ENCODE results near the gene HMCN2. TPM values are rescaled to one million over a fixed set of nuclear protein-coding genes. Genes with fewer than 3 reads are reported as not detected.

HMCN2 gene
- polyA plus RNA-seq, 1 of the 3 experiments (the other 2 are of a cell fraction), result 0.15 TPM

GRCh38 chr9:130227833-130228232 is 37.7 kb upstream of the HMCN2 start:
- Histone ChIP-seq H3K4me3 (ENCODE audit: low read depth in 2 of 2, low read length in 1 of 2) (no peak overlapping the region), H3F3A (replicated peaks; ENCODE audit: insufficient read depth) (peaks cover 6% of the 10 kb centered on the region), H3K9ac (no peak overlapping the region), H2AFZ (ENCODE audit: low read depth) (no peak overlapping the region), H3K4me1 (ENCODE audit: control insufficient read depth in 1 of 2, insufficient read depth in 2 of 2, low read depth in 1 of 2, low read length in 1 of 2) (no peaks in the 10 kb centered on the region), H3K4me2 (no peak overlapping the region), H3K9me3 (no peaks in the 10 kb centered on the region; the same call in 1 of the 2 replicates), H3K79me2 (ENCODE audit: insufficient read depth) (no peaks in the 10 kb centered on the region; the same call in 1 of the 2 replicates), H3K27me3 (ENCODE audit: insufficient read depth) (no peaks in the 10 kb centered on the region), H3K36me3 (replicated peaks in 1 of 2; ENCODE audit: control insufficient read depth in 1 of 2, insufficient read depth in 2 of 2, low read length in 1 of 2) (peaks cover 21 to 56% of the 10 kb centered on the region in 2 experiments), H3K9me2 (no peaks in the 10 kb centered on the region), H3K27ac (ENCODE audit: low read depth in 2 of 2, low read length in 1 of 2) (no peak overlapping the region), H4K20me1 (ENCODE audit: insufficient read depth) (no peaks in the 10 kb centered on the region)
- no peak for TF ChIP-seq PBX3 (IDR thresholded peaks at IDR 0.05)
- no peak for TF ChIP-seq TAF1 (IDR thresholded peaks at IDR 0.05; ENCODE audit: borderline replicate concordance, low read depth, low read length)
- TF ChIP-seq SIN3A (IDR thresholded peaks at IDR 0.05; ENCODE audit: borderline replicate concordance, low read depth, low read length), result no peak
- TF ChIP-seq GATA2 (CRISPR knock-in tag; IDR thresholded peaks at IDR 0.05), result no peak
- TF ChIP-seq EZH2phosphoT487 (IDR thresholded peaks at IDR 0.05; ENCODE audit: borderline replicate concordance, low read depth), result no peak
- 99% methylated on average over 3 of the region's 3 CpGs for WGBS (ENCODE audit: low lambda C conversion rate)
- DNase-seq, result no peak
- ChIA-PET POLR2A (no interaction called here), CTCF (interaction anchor here (0.7 to 4.3 kb wide), 4 partner anchors 9 to 120 kb away, joined by 3 to 28 read pairs (median 6); no protein-coding TSS in a partner anchor)

GRCh38 chr9:130229759-130230158 is 35.8 kb upstream of the HMCN2 start:
- no peak for DNase-seq
- CTCF ChIA-PET, result interaction anchor here (1.0 to 1.6 kb wide), 3 partner anchors 13 to 113 kb away, joined by 3 to 8 read pairs (median 4); no protein-coding TSS in a partner anchor
- Histone ChIP-seq H3K4me3 (ENCODE audit: low read depth in 2 of 2, low read length in 1 of 2) (no peak overlapping the region), H3K9ac (no peak overlapping the region), H3K9me3 (no peaks in the 10 kb centered on the region; the same call in 1 of the 2 replicates), H3F3A (replicated peaks; ENCODE audit: insufficient read depth) (peaks cover 6% of the 10 kb centered on the region), H4K20me1 (ENCODE audit: insufficient read depth) (no peaks in the 10 kb centered on the region), H3K9me2 (no peaks in the 10 kb centered on the region), H3K36me3 (replicated peaks in 1 of 2; ENCODE audit: control insufficient read depth in 1 of 2, insufficient read depth in 2 of 2, low read length in 1 of 2) (peaks cover 39 to 53% of the 10 kb centered on the region in 2 experiments), H3K4me2 (no peak overlapping the region), H3K4me1 (ENCODE audit: control insufficient read depth in 1 of 2, insufficient read depth in 2 of 2, low read depth in 1 of 2, low read length in 1 of 2) (no peaks in the 10 kb centered on the region), H3K27ac (ENCODE audit: low read depth in 2 of 2, low read length in 1 of 2) (no peak overlapping the region), H2AFZ (ENCODE audit: low read depth) (no peak overlapping the region), H3K79me2 (ENCODE audit: insufficient read depth) (no peaks in the 10 kb centered on the region; the same call in 1 of the 2 replicates), H3K27me3 (ENCODE audit: insufficient read depth) (no peaks in the 10 kb centered on the region)
- POLR2A ChIA-PET, result no interaction called here
- 93% methylated on average over 3 of the region's 3 CpGs for WGBS (ENCODE audit: low lambda C conversion rate)
- TF ChIP-seq SIN3A (IDR thresholded peaks at IDR 0.05; ENCODE audit: borderline replicate concordance, low read depth, low read length) (no peak), REST (IDR thresholded peaks at IDR 0.05; ENCODE audit: low read depth, low read length) (no peak), RXRA (IDR thresholded peaks at IDR 0.05; ENCODE audit: borderline replicate concordance, low read depth) (no peak), JUND (IDR thresholded peaks at IDR 0.05) (no peak), ZBTB33 (IDR thresholded peaks at IDR 0.05; ENCODE audit: borderline replicate concordance, low read depth) (no peak), RAD21 (IDR thresholded peaks at IDR 0.05; ENCODE audit: low read length) (no peak), FOSL2 (IDR thresholded peaks at IDR 0.05; ENCODE audit: borderline replicate concordance, low read depth) (no peak), CTCF (IDR thresholded peaks at IDR 0.05) (no peak), FOXM1 (IDR thresholded peaks at IDR 0.05; ENCODE audit: low read depth) (no peak), RCOR1 (IDR thresholded peaks at IDR 0.05; ENCODE audit: low read length) (no peak), TEAD4 (IDR thresholded peaks at IDR 0.05; ENCODE audit: borderline replicate concordance, insufficient read depth) (no peak), NRF1 (IDR thresholded peaks at IDR 0.05; ENCODE audit: low read depth, low read length) (no peak), CHD2 (IDR thresholded peaks at IDR 0.05; ENCODE audit: low read length, partially characterized antibody) (no peak), ELF1 (IDR thresholded peaks at IDR 0.05) (no peak), MAX (IDR thresholded peaks at IDR 0.05; ENCODE audit: low read depth) (no peak), POLR2AphosphoS5 (IDR thresholded peaks at IDR 0.05; ENCODE audit: low read depth, low read length) (no peak)
